C1 segment of cervical spinal cord (tissue), 14 donors: ENCODE measurements around the gene GABPB2.

Source experiments
- DNase-seq, 14 donors: peaks; one replicate each; lab custom pipeline; 2025; lab: John Stamatoyannopoulos, UW

The GABPB2 gene

DNA sequence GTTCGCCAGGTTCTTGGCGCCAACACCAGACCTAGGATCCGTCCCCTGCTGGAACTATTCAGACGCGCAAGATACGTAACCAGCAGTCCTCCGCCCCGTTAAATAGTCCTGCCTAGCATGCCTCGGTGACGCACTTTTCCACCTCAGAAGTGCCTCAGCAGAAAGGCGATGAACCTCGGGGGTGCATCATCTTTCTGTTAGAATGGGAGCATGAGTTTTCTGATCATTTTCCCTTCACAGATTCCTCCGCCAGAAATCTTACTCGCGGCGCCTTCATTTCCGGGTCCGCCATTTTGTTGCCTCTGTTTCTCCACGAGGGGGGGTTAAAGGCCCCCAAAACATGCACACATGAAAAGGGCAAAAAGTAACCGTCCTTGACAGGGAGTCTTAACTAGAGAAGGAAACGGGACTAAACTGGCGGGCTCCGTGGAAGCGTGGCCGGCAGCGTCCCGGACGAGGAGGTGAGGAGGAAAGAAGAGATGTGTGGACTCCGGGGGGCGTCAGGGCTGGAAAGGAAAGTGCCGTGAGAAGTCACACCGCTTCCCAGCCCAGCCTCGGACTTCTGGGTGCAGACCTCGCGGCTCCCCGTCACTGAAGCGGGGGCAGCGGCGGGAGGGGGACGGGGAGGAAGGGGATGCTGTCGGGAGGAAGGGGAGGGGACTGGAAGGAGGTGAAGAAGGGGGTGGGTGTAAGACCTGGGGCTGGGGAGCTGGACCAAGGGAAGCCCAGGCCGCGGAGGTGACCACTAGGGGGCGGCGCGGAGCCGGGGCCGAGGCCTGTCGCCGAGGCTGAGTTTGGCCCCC, at the start of gene GABPB2:
Gene GABPB2 (plus strand): TSS at position 288 of the 803 bp plus-strand sequence. CDS start 17,429 bp downstream, outside the sequence.
- DNase-seq: peak; percentile 46 to 95 (median 88)

DNA sequence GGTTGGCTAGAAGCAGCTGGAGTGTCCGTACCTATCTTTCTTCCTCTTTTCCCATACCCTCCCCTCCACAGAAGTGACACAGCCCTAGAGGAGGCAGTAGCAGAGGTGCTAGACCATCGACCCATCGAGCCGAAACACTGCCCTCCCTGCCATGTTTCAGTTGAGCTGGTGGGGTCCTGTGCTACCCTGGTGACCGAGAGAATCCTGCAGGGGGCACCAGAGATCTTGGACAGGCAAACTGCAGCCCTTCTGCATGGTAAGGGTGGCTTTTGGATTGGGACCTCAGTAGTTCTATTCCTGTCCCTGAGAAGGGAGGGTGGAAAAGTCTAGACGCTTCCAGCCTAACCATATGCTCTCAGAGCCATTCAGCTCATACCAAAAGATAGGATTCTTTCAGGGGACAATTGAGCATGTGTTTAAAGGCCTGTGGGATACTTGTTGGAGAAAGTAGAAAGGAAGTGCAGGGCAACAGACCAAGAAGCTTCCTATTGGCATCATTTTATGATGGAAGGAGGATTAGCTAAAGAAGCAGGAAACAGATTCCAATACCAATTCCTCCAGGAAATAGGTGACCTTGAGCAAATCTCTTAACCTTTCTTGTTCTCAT, 45.9 kb upstream of the GABPB2 start:
- DNase-seq: peak in 13 of 14 donors; percentile 8 to 78 (median 63)

DNA sequence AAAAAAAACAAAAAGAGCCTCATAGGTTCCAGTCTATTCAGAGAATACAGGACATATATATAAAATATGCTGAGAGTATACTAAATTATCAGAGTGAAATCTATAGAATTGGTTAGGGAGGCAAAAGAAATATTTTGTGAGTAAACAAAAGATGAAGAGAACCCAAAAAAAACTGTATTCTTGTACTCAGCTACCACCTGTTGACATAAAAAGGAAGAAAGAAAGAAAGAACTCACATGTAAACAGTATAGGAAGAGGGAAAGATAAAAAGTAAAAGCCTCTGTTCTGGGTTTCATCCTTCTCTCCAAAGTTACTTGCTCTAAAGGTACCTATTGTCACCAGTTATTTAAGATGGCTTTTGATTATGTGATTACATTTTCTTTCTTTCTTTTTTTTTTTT, 44.1 kb upstream of the GABPB2 start:
- no peak for DNase-seq

DNA sequence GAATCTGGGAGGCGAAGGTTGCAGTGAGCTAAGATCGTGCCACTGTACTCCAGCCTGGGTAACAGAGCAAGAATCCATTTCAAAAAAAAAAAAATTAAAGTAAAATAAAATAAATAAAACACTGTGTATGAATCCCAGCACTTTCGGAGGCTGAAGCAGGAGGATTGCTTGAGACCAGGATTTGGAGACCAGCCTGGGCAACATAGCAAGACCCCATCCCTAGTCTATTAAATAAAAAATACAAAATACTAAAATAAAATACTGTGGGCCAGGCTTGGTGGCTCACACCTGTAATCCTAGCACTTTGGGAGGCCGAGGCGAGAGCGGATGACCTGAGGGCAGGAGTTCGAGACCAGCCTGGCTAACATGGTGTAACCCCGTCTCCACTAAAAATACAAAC, 38.4 kb upstream of the GABPB2 start:
- DNase-seq: no peak

DNA sequence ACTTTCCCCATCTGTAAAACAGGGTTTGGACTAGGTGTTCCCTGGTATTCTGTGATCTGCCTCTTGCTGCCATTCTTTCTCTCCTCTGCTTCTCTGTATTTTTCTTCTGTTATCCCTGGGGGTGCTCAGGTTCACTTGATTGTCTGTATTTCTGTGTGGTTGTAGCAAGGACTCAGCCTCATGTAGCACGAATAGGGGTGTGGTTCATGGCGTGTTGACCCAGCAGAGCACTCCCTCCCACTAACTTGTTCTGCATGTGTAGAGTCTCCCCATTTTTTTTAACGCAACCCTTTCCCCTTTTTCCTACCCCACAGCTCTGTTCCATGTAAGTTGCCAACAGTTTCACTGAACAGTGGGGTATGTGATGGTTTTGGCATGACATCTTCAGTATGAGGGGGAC, 35.4 kb upstream of the GABPB2 start:
- DNase-seq: no peak

DNA sequence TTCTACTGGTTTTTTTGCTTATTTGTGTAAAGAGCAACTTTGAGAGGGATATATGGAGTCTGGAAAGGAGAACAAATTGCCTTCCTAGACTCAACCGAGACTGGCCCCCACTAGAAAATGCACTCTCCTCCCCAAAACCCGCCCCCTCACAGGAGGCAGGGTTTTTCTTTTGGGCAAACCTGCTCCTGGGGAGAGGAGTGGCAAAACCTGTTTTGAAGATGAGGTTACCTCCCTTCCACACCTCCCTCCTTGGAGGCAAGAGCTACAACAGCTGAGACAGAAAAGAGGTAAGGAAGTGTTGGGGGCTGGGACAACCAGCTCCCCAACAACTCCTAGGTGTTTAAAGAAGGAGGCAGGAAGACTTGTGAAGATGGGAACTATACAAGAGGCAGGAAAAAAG, 34.2 kb upstream of the GABPB2 start, which contains the start of gene BNIPL:
Gene BNIPL (plus strand): TSS at position 231 of the 400 bp plus-strand sequence. CDS start 140 bp downstream, at position 371.
- no peak for DNase-seq

DNA sequence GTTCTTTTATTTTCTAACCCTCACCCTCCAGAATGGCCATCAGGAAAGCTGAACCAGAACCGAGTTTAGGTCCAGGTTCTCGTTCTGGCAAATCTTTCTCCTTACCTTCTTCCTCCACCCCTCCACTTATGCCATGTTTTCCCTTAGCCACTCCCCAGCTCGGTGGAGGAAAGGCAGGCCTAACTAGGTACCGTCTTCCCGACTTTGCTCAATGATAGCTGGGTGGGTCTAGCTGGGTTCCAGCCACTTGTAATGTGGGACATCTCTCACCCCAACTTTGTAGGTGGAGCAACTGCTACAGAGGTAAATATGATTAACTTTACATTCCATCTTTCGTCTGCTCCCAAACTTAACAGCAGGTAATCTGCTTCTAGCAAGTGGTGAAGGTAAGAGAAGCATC, 33.5 kb upstream of the GABPB2 start:
- DNase-seq: no peak

DNA sequence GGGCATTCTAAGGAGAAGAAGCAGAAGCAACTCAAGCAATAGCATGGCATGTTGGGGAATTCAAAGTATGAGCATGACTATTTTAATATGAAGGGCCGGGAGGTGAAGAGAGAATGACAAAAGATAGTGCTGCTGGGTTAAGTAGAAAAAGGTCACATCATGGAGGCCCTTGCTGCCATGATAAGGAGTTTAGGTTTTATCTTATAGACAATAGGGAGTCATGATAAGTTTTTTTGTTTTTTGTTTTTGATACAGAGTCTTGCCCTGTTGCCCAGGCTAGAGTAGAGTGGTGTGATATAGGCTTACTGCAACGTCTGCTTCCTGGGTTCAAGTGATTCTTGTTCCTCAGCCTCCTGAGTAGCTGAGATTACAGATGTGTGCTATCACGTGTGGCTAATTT, 31.0 kb upstream of the GABPB2 start:
- DNase-seq: no peak

DNA sequence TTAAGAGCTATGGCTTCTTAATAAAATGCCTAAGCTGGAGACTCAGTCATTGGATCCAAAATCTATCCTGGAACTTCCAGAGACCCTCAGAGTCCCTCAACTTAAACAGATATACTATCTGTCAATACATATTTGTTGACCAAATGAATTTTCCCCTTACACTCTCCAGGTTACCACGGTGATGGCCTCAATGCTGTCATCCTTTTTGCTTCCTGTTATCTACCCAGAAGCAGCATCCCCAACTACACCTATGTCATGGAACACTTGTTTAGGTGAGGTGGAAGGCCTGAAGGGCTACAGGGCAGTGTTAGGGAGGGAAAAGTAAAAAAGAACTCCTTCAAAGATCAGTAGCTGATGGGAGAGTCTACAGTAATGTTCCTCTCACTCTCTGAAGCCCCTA, 27.4 kb upstream of the GABPB2 start:
- no peak for DNase-seq

DNA sequence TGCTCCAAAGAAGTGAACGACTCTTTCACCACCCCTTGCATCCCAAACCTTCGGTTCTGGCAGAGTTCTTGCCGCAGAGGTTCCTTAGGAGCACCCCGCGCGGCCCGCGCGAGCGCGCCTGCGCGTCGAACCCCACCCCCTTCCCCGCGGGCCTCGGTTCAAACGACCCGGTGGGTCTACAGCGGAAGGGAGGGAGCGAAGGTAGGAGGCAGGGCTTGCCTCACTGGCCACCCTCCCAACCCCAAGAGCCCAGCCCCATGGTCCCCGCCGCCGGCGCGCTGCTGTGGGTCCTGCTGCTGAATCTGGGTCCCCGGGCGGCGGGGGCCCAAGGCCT, 23.0 kb upstream of the GABPB2 start, which contains the start of gene C1orf56:
Gene C1orf56 (plus strand): TSS at position 161 of the 334 bp plus-strand sequence. CDS start 97 bp downstream, at position 258.
- DNase-seq: peak in 12 of 14 donors; percentile 18 to 82 (median 76)

DNA sequence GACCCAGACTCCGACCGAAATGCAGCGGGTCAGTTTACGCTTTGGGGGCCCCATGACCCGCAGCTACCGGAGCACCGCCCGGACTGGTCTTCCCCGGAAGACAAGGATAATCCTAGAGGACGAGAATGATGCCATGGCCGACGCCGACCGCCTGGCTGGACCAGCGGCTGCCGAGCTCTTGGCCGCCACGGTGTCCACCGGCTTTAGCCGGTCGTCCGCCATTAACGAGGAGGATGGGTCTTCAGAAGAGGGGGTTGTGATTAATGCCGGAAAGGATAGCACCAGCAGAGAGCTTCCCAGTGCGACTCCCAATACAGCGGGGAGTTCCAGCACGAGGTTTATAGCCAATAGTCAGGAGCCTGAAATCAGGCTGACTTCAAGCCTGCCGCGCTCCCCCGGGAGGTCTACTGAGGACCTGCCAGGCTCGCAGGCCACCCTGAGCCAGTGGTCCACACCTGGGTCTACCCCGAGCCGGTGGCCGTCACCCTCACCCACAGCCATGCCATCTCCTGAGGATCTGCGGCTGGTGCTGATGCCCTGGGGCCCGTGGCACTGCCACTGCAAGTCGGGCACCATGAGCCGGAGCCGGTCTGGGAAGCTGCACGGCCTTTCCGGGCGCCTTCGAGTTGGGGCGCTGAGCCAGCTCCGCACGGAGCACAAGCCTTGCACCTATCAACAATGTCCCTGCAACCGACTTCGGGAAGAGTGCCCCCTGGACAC, 22.5 kb upstream of the GABPB2 start:
- DNase-seq: peak in 13 of 14 donors; percentile 19 to 82 (median 72)

DNA sequence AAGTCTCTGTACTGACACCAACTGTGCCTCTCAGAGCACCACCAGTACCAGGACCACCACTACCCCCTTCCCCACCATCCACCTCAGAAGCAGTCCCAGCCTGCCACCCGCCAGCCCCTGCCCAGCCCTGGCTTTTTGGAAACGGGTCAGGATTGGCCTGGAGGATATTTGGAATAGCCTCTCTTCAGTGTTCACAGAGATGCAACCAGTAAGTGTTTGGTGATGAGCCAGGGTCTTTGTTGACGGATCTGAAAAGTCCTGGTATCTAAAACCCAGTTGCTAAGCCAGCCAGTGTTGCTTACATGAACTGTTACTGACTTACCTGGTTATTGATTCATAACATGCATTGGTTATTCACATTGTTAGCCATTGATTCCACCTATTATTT, 21.9 kb upstream of the GABPB2 start:
- no peak for DNase-seq

DNA sequence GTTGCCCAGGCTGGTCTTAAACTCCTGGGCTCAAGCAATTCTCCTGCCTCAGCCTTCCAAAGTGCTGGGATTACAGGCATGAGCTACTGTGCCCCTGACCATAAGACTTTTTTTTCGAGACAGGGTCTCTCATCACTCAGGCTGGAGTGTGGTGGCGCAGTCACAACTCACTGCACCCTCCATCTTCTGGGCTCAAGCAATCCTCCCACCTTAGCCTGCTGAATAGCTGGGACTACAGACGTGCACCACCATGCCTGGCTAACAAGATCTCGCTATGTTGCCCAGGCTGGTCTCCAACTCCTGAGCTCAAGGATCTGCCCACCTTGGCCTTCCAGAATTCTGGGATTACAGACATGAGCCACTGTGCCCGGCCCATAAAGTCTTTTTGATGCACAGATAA, 21.1 kb upstream of the GABPB2 start:
- no peak for DNase-seq

DNA sequence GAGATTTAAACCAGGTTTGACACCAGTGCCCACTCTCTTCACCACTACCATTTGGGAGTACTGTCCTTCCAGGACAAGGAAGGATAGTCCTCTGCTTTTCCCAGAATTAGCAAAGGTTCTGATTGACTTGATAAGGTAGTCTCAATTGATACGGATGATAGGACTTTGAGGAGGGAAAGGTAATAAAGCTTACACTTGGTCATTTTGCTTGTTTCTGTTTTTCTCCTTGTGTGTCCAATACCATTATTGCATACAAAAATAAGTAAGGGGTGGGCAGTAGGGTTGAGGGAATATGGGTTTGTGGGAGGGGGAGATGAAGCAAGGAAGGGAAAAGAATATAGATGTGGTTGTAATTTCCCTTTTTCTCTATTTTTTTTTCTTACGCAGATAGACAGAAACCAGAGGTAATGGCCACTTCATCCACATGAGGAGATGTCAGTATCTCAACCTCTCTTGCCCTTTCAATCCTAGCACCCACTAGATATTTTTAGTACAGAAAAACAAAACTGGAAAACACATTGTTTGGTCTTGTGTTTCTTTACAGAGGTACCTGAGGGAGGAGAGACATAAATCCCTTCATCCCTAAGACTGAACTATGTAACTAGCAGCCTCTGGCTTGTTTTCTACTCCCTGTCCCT, 20.4 kb upstream of the GABPB2 start:
- no peak for DNase-seq

DNA sequence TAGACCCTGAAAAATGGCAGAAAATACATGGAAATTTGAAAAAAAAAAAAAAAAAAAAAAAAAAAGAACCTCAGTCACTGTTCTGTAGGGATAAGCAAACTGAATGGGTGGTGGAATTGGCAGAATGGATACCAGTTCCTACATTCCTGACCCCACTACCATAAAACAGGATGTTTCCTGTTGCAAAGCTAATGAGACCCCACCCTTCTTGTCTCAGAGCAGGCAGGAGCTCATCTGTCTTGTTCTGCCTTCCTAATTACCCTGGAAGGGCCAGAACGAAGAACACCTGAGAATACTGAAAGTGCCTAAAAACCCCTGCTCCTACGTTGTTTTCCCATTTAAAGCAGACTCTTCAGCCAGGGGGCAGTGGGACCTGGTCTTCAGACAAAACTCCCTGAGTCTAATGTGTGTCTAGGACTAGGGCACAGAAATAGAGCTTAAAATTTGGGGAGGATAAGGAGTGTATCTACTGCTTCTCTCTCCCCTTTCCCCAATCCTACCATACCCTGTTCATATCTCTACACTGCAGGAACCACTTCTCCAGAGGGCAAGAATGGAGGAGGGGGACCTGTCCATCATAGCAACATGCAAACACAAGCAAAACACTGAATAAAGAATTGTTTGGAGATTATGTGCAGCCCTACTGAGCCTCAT, 19.1 kb upstream of the GABPB2 start:
- DNase-seq: no peak

DNA sequence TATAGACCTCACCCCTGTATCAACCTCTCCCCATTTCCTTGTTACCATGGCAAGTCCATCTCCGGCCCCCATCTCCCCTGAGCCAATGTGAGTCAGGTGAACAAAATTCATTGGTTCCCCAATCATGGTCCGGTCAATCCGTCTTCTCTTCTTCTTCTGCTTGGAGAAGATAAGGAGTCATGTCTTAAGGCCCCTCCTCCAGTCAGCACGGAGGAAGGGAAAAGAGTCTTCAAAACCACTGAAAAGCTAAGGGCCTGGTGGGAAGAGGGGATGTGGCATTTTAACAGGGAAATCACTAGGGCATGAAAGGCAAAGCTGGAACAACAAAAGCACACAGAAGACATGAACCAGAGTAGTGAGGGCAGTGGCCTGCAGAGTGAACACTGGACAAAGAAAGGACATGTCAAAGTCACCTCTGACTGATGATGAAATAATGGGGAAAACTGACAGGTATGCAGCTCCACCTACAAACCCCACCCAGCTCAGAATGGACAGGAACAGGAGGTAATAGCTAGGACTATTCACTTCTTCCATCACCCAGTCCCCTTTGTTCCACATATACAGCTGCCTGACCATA, 15.5 kb upstream of the GABPB2 start:
- DNase-seq: no peak

DNA sequence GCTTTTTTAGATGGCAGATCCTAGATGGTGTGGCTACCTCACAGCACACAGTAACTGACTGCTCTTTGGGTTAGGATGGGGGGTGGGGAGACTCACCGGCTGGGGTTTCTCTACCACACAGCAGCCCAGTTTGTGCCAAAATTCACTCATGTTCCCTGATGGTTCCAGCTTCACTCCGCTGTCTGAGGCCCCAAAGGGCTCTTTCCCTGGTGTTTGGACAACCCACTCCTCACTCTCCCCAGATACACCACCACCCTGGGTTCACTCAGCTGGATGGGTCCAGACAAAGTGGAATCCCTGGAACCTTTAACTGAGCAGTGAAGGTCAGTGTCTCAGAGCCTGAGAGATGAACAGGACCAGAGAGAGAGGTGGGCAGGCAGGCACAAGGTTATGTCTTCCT, 15.0 kb upstream of the GABPB2 start:
- DNase-seq: no peak

DNA sequence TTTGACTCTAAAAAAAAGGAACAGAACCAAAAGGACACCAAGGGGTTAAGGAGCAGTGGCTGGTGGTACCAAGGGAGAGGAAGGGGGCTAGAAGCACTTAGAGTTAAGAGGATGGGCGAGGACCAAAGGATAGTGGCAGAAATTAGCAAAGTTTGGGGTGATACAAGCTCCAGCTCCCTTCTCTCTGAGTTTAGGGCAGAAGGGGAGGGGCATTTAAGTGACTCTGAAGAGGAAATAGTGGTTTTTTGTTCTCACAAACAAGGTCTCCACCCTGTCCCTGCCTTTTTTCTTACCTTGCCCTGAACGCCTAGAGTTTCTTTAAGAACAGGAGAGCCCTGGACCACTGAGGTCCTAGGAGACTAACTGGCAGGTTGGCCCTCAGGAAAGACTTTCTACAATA, 14.4 kb upstream of the GABPB2 start:
- no peak for DNase-seq

DNA sequence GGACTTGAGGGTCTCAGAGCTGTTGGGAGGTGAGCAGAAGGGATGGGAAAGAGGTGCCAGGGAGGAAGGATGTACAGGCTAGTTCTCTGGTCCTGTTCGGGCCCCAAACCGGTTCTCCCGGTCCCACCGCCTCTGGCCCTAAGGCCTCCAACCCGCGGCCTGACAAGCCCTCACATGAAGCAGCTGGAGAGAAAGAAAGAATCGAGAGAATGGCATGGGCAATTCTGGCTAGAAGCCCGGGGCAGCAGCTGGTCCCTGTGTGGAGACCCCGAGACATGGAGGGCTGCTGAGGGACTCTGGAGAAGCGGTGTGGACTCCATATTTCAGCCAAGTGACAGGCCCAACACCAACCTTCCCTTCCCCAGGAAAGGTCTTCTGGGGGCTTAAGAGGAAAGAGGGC, 11.9 kb upstream of the GABPB2 start:
- peak in 10 of 14 donors; percentile 15 to 66 (median 44) for DNase-seq

DNA sequence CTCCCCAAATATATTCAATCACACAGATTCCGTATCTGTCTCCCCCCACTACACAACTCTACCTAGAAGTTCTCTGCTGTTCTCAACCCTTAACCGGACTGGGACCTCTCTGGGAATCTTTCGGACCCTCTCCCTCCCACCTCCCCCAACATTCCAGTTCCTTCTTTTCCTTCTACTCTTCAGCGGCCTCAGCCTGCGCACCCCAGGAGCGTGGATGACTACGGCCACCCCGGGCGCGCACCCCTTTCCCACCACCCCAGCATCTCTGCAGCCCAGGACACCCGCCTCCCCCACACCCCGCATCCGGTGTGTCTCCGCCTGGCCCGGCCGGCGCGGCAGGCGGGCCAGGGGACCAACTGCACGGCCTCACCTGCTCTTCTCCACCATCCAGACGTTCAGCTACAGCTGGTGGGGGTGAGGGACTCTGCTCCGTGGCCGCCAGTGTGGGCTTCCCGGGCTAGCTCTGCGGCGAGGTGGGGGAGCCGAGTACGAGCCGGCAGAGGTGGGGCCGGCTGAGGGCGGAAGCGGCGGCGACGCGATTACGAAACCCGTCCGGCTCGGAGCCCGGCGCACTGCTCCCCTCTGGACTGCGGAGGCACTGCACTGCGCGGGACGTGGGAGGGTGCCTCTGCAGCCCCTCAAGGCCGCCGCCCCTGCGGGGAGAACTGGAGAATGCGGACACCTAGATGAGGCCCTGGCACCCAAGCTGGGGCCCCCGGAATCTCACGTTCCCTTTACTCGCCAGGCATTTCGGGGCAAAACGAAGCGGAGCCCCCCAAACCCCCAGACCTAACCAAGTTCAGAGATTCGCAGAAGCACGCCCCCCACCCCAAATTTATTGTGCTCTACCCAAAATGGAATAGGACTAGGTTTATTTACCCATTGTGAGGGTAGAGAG, 11.2 kb upstream of the GABPB2 start, which contains the start of gene CDC42SE1:
Gene CDC42SE1 (minus strand): TSS at position 514 of the 898 bp plus-strand sequence. CDS start 3,892 bp downstream, outside the sequence.
- peak; percentile 10 to 87 (median 68) for DNase-seq
